GM19193 (cell line): ENCODE data around the gene ADGRA1.

ENCODE experiments used
- POLR2A ChIP-seq: IDR thresholded peaks from 4 replicates; pipeline ENCODE4 v1.6.1; 2011; ENCODE audit not compliant: insufficient read depth, insufficient read length; ENCODE audit errors: extremely low read depth

Gene ADGRA1

DNA sequence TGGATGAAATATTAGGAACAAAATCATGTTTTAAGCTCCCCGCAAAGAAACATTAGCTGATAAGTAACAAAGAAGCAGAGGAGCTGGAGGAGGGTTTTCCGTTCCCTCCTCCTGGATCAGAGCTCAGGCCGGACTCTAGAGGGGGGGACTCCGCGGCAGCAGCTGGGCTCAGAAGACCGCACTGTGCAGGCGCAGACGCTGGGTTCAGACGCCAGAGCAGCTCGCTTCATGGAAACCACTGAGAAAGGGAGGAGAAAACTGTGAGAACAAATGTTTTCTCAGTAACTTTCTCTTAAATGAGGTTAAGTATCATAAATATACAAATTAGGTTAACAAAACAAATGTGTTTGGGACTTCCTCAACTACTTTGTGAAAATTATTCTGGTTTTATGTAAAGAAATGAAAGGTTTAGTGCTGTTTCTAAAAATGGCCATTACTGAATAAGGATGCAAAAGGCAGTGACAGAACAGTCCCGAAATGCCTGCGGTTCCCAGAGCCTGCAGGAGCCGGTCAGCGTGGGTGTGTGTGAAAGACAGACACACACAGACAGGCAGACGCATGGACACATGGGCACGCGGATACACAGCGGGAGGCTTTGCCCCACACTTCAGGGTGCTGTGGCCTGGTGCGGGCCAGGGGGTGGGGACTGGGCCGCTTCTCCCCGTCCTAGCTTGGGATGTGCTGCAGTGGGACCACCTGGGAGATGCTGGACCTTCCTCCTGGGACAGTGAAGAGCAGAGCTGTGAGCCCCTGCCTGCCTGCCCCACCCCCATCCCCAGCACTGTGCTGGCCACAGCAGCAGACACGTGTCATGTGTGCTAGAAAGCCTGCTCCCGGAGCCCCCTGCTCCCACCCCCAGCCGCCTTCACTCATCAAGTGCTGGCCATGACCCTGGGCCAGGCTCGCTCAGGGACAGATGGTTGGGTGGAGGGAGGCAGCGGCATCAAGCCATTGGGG, 20.3 kb upstream of the ADGRA1 start:
- TF ChIP-seq POLR2A, result no peak

DNA sequence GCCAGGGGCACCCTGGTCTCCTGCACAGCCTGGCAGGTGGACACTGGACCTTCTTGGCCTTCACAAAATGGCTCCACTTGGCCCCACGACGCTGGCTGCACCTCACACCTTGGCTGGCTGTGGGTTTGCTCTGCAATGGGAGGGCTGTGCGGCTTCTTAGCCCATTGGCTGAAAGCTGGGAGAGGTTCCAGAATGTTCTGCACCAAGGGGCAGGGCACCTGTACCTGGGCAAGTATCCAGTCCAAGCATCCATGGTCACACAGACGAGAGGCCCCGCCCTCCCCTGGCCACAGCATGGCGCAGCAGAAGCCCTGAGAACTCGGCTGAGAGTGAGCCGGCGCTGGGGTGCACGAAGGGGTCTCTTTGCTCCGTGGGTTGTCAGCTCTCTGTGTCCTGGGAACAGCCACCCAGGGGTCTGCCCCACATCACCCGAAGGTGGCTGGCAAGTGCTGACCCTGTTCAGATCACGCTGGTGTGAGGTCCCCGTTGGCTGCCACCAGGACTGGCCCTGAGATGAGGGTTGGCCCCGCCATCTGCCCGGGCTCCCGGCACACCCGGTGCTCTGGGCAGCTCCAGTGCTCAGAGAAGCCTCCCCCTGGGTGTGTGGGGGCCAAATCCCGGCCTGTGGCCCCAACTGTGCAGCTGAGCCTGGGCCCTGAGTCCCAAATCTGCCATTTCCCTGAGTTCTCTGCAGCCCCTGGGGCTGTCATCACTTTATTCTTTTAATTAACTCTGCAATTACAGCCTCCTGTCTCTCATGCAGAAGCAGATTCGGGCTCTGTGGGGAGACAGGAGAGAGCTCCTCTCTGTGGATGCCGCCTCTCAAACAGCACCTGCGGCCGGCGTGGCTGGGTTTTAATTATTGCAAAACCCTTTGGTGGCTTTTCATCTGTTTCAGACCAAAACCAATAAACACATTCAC, 19.4 kb upstream of the ADGRA1 start:
- no peak for TF ChIP-seq POLR2A

DNA sequence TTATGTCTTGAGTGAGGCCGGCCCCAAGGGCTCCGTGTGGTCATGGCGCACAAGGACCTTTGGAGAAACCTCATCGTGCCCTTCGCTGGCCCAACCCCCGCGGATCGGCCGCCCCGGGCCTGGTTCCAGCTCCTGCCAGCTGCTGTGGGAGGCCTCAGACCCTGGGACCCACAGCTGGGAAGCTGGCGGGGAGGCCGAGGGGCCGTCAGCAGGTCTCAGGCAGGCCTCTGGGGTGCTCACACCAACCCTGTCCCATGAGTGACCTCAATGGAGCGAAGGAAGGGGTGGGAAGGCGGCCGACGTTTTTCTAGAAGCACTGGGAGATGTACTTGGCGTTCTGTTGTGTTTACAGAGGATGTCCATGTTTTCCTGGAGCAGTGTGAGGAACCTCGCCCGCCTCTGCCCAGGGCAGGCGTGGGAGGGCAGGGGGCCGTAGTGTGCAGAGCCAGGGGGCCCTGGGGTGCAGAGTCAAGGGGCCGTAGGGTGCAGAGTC, 18.6 kb upstream of the ADGRA1 start:
- no peak for TF ChIP-seq POLR2A

DNA sequence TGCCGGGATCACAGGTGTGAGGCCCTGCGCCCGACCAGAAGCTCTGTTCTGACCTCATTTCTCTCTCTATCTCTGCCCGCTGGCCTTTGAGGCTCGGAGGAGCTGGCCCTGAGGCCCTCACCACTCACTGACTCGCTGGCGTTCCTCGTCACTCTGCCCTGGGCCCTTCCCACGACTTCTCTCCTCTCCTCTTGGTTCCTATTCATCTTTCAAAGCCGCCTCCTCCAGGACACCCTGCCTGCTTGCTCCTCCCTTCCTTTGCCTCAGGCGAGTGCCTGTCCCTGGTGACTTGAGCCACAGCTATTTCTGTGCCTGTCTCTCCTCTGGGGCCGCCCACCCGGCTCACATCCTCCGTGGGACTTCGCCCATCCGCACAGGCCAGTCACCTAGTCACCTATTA, 17.3 kb upstream of the ADGRA1 start:
- no peak for TF ChIP-seq POLR2A

DNA sequence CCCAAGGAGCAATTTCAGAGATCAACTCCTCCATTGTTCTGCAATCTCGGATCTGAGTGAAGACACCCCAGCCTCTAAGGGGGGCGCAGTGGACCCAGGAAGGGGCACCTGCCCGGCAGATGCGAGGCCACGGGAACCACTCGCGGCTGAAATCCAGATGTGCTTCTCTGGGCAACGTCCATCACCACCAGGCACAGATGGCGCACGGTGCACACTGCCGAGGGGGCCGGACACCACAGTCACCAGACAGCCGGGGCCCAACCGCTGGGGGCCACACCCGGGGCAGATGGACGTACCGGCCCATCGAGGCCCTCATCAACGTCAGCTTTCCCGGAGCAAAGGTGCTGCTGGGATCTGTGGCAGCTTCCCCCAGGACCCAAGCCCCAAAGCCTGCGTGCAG, 16.9 kb upstream of the ADGRA1 start:
- no peak for TF ChIP-seq POLR2A

DNA sequence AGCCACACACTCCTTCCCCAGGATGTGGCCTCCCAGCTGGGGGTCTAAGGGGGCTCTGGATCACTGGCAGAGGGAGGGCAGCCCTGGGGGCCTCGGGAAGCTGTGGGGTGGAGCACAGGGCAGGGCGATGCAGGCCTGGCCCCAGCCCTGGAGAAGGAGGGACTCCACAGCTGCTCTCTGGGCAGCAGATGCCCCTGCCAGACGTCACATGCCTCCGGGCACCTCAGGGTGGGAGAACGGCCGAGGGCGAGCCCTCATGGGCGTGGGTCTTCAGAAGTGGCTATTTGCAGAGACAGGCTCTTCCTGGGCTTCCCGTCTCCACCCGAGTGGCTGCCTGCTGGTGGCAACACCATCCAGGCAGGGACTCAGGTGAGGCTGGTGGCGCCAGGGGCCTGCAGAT, 16.0 kb upstream of the ADGRA1 start:
- TF ChIP-seq POLR2A, result no peak

DNA sequence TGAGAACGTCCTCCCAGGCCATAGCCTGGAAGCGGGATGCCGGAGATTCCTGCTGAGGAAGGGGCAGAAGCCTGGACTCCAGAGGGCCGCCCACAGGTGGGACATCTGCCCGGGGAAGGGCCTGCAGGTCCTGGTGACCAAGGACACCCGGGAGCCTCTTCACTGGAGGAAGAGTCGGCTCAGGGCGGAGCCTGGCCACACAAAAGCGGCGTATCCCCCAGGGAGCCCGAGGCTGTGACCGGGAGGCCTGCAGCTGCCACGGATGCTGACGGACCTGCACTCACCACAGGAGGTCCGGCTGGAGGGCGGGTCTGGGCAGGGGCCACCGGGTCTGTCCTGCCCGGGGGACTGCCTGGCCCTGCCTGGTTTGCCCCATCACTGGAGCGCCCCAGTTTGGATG, 15.5 kb upstream of the ADGRA1 start:
- no peak for TF ChIP-seq POLR2A

DNA sequence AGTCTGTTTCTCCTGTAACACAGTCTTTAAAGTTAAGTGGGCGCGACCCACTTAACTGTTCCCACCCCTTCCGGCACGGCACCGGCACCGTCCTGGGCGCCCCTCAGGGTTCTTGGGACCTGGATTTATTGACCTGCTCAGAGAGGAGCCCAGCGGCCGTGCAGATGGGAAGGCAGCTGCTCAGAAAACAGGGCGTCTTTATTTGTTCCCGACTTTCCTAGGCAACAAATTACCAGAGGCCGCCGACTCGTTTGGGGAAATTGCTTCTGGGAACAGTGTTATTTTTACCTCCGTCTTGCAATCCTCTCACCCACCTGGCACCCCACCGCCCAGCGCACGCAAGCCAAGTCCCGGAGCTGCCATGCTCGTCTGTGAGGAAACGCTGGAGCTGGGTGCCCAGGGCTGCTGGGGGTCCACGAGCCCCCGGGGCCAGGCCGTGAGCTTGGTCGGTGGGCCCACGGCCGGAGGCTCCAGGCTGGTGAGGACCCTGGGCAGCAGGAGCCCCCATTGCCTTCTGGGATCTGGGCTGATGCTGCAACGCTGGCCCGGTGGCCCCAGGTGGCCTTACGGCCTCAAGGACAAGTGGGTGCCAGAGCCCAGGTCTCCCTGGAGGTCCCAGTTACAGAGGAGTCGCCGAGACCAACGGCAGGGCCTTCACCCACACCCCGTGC, 14.9 kb upstream of the ADGRA1 start:
- TF ChIP-seq POLR2A, result no peak

DNA sequence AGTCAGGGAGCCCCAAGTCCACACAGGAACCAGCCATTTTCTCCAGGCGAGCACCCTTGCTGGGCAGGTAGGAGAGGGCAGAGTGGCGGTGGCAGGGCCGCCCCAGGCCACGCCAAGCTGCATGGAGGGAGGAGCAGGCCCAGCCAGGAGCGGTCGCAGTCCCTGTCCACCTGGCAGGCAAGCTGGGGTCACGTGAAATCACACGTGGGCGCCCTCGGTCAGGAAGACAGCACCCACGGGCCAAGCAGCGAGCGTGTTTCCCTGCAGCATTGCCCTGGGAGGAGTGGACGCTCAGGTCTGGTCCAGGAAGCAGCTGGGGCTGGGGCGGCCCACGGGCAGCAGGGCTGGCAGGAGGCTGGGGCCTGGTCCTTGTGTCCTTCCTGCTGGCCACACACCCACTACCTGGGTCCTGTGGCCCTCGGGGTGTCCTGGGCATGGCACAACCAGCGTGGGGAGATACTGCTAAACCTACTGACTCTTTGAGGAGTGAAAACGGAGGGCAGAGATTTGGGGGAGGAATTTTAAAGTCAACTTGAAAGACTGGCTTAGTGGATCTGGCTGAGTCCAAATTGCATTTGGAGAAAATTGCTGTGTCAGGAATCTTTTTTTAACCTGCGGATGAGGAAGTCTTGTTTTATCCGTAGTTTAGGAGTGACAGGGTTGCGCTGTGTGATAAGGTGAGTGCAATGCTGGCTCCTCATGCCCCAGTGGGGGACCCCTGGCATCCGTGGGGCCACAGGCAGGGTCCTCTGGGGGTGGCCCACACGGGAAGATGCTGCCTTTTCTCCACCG, 12.2 kb upstream of the ADGRA1 start:
- TF ChIP-seq POLR2A, result no peak

DNA sequence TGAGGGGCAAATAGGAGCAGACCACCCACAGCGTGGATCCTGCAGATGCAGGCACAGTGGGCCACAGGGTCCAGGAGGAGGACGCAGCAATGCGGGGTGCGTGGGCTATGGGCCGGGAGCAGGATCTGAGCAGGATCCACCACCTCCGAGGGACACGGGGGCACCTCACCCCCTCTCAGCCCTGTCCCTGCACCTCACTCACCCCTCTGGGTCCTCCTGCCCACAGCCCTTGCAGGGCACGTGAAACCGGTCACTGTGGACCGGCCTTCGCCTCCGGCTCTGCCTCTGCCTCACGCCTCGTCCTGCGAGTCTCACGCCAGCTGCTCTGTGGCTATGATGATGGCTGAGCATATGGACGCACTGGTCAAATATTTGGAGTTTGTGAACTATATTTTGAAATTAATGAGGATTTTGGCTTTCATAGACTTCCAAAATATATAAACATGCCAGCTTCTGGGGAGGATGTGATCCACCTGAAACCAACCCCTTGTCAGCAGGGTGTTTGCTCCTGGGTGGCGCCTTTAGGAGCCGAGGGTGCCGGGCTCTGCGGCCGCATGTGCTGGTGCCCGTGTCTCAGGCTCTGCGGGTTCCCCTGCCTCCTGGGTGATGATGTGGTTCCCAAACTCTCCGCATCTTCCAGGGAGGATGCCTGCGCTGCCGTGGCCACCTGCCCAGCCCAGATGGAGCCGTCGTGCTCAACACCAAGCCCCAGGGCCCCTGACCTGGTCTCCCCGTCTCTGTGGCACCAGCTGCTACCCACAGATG, 11.3 kb upstream of the ADGRA1 start:
- TF ChIP-seq POLR2A, result no peak

DNA sequence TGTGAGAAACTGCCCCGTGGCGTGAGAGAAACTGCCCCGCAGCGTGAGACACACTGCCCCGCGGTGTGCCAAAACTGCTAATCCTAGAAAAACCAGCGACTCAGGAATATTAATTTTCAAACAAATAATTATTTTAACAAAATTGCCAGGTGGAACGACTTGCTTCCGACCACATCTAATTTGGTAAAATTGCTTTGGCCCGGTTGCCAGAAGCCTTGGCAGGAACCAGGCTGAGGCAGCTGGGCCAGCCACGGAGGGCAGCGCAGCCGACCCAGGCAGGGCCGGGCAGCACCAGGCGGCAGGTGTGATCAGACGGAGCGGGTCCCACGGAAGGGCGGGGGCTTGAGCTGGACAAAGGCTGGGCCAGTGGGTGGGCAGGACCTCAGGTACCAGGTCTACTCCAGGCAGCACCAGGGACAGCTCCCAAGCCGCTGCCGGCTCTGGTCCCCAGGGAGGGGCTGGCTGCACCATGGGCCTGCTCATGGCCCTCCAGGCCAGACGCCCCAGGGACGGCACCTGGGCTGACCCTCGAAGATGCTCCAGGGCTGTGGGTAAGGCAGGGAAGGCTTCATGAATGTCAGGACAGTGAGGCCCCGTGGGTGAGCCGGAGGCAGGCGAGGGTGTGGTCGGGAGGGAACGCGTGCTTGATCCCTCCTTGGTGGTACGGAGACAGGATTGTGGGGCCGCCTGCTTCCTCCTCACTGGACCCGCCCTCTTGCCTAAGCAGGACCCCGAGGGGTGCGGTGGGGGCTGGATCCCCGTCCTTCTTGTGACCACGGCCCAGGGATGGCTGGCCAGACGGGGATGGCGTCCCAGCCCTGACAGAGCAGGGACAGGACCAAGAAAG, 7.7 kb upstream of the ADGRA1 start:
- TF ChIP-seq POLR2A, result no peak

DNA sequence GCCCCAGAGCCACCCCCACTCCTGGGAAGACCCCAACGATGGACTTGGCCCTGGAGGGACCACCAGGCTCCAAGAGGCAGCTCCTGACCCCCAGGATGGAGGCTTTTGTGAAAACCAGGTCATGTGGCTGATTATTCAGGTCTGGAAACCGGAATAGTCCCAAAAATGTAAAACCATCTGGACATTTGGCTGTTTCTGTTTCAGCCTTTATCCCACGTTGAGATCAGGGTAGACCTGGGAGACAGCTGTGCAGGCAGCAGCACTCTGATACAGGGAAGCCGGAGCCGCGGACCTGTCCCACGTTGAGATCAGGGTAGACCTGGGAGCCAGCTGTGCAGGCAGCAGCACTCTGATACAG, 7.1 kb upstream of the ADGRA1 start:
- no peak for TF ChIP-seq POLR2A

DNA sequence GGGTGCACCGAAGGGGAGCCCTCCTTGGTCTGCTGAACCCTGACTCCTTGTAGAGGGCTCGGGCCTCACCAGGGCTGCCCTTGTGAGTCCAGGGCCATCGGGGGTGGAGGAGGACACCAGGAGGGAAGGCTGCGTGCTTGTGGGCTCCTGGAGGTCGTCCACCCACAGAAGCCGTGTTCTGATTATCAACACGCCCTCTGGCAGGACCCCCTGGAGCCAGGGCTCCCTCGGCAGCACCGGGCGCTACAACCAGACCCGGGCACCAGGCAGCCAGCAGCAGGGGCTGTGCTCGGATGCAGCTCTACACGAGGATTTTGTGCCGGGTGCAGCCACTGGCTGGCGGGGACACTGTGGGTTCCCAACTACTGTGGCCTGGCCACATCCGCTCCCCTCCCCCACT, 6.1 kb upstream of the ADGRA1 start:
- TF ChIP-seq POLR2A, result no peak
